Neural cell (in vitro differentiated cells): ENCODE results near the gene EDARADD. TPM values are rescaled to one million over a fixed set of nuclear protein-coding genes. Genes with fewer than 3 reads are reported as not detected.

Experiments used
- H2AFZ ChIP-seq: fragments of 200-600, 300-800 bp; sonication (generic), shearing (Covaris generic); 2 replicates; pipeline ENCODE4 v1.6.0; 2014; ENCODE audit warnings: low read depth, mild to moderate bottlenecking, antibody characterized with exemption, low read length, moderate library complexity
- H3F3A ChIP-seq: fragments of 200-600 bp; shearing (Covaris generic); 2 replicates; pipeline ENCODE4 v1.6.1; 2016; ENCODE audit warnings: mild to moderate bottlenecking, moderate library complexity, mixed read lengths, antibody characterized with exemption, low read length; ENCODE audit not compliant: insufficient read depth, poor library complexity, severe bottlenecking
- H3K27ac ChIP-seq: fragments of 200-600, 300-800 bp; sonication (generic), shearing (Covaris generic); 2 replicates; pipeline ENCODE4 v1.5.1; 2014; ENCODE audit warnings: mild to moderate bottlenecking, low read length, moderate library complexity
- H3K27me3 ChIP-seq: fragments of 300-800, 200-600 bp; sonication (generic), shearing (Covaris generic); 2 replicates; pipeline ENCODE4 v1.6.0; 2014; ENCODE audit warnings: mild to moderate bottlenecking, low read depth, low read length, moderate library complexity; ENCODE audit not compliant: insufficient read depth
- H3K36me3 ChIP-seq: fragments of 300-800, 200-600 bp; sonication (generic), shearing (Covaris generic); 2 replicates; pipeline ENCODE4 v1.5.1; 2014; ENCODE audit warnings: mild to moderate bottlenecking, antibody characterized with exemption, low read length, moderate library complexity; ENCODE audit not compliant: insufficient read depth
- H3K4me2 ChIP-seq: fragments of 300-800, 200-600 bp; sonication (generic), shearing (Covaris generic); 2 replicates; pipeline ENCODE4 v1.6.0; 2014; ENCODE audit warnings: mild to moderate bottlenecking, low read length
- H3K4me3 ChIP-seq: fragments of 300-800, 200-600 bp; sonication (generic), shearing (Covaris generic); 2 replicates; pipeline ENCODE4 v1.5.1; 2014; ENCODE audit warnings: mild to moderate bottlenecking, low read length, moderate library complexity
- H3K79me2 ChIP-seq: fragments of 200-600 bp; shearing (Covaris generic); replicated peaks from 2 replicates; pipeline ENCODE4 v1.6.0; 2014; ENCODE audit warnings: mild to moderate bottlenecking, low read length, moderate library complexity; ENCODE audit not compliant: insufficient read depth
- H3K9ac ChIP-seq: fragments of 300-800, 200-600 bp; sonication (generic), shearing (Covaris generic); 2 replicates; pipeline ENCODE4 v1.6.1; 2016; ENCODE audit warnings: mild to moderate bottlenecking, low read length, mixed read lengths
- H3K9me2 ChIP-seq: fragments of 200-600 bp; shearing (Covaris generic); 2 replicates; pipeline ENCODE4 v1.6.1; 2016; ENCODE audit warnings: mild to moderate bottlenecking, low read length, mixed read lengths; ENCODE audit not compliant: insufficient read depth
- H3K9me3 ChIP-seq: fragments of 200-600, 300-800 bp; sonication (generic), shearing (Covaris generic); 2 replicates; pipeline ENCODE4 v1.6.1; 2016; ENCODE audit warnings: mild to moderate bottlenecking, mixed run types, low read length, moderate library complexity, mixed read lengths
- H4K20me1 ChIP-seq: fragments of 200-600 bp; shearing (Covaris generic); 2 replicates; pipeline ENCODE4 v1.6.1; 2016; ENCODE audit warnings: mild to moderate bottlenecking, mixed run types; ENCODE audit not compliant: insufficient read depth
- CTCF ChIP-seq: fragments of 450-650 bp; IDR thresholded peaks from 2 replicates; pipeline ENCODE4 v1.5.1; 2014; ENCODE audit warnings: antibody characterized with exemption, mild to moderate bottlenecking, moderate library complexity; ENCODE audit not compliant: poor library complexity, severe bottlenecking
- EP300 ChIP-seq: fragments of 450-650 bp; conservative IDR thresholded peaks from 2 replicates; pipeline ENCODE4 v1.6.1; 2014; ENCODE audit warnings: antibody characterized with exemption, mild to moderate bottlenecking, moderate library complexity; ENCODE audit not compliant: poor library complexity, severe bottlenecking
- EZH2 ChIP-seq: fragments of 200-600, 300-800 bp; shearing (Covaris generic), sonication (generic); IDR thresholded peaks from 2 replicates; pipeline ENCODE4 v1.6.1; 2014; ENCODE audit warnings: antibody characterized with exemption, low read length, borderline replicate concordance, mild to moderate bottlenecking; ENCODE audit not compliant: insufficient read depth, poor library complexity, severe bottlenecking
- MXI1 ChIP-seq: fragments of 450-650 bp; conservative IDR thresholded peaks from 2 replicates; pipeline ENCODE4 v1.6.1; 2014; ENCODE audit warnings: antibody characterized with exemption, mild to moderate bottlenecking; ENCODE audit not compliant: poor library complexity, severe bottlenecking
- POLR2AphosphoS5 ChIP-seq: IDR thresholded peaks from 2 replicates; pipeline ENCODE4 v1.6.1; 2012
- RAD21 ChIP-seq: fragments of 450-650 bp; conservative IDR thresholded peaks from 2 replicates; pipeline ENCODE4 v1.6.1; 2014; ENCODE audit warnings: antibody characterized with exemption, mild to moderate bottlenecking, moderate library complexity
- REST ChIP-seq: IDR thresholded peaks from 2 replicates; pipeline ENCODE4 v1.6.1; 2012; ENCODE audit warnings: borderline replicate concordance
- SMC3 ChIP-seq: fragments of 450-650 bp; conservative IDR thresholded peaks from 2 replicates; pipeline ENCODE4 v1.6.1; 2014; ENCODE audit warnings: antibody characterized with exemption, mild to moderate bottlenecking, moderate library complexity; ENCODE audit not compliant: poor library complexity
- TAF1 ChIP-seq: IDR thresholded peaks from 2 replicates; pipeline ENCODE4 v1.6.1; 2012; ENCODE audit warnings: low read depth
- polyA plus RNA-seq: library from polyadenylated mRNA; depleted of rRNA; stranded (reverse); fragments of >200 nt; gene quantifications from 2 replicates; pipeline ENCODE4 v1.2.3, GENCODE V29; 2014

The EDARADD gene
- polyA plus RNA-seq, 1 donor from 2014 or later, result 0.17 TPM

GRCh38 chr1:236451796-236452373 is 57.8 kb downstream of the EDARADD start:
- Histone ChIP-seq H3F3A (no peaks in the 10 kb centered on the region), H3K9me2 (no peaks in the 10 kb centered on the region), H3K79me2 (no peaks in the 10 kb centered on the region), H4K20me1 (no peaks in the 10 kb centered on the region), H3K36me3 (no peaks in the 10 kb centered on the region), H3K27me3 (no peaks in the 10 kb centered on the region), H3K9me3 (no peaks in the 10 kb centered on the region), H2AFZ (no peak overlapping the region), H3K4me2 (no peak overlapping the region), H3K27ac (no peak overlapping the region), H3K9ac (no peak overlapping the region), H3K4me3 (no peak overlapping the region)
- no peak for TF ChIP-seq CTCF
- no peak for TF ChIP-seq RAD21
- no peak for TF ChIP-seq MXI1
- no peak for TF ChIP-seq EZH2
- TF ChIP-seq EP300, result no peak
- TF ChIP-seq POLR2AphosphoS5, result no peak
- no peak for TF ChIP-seq SMC3
- no peak for TF ChIP-seq REST
- no peak for TF ChIP-seq TAF1

GRCh38 chr1:236455243-236455642 is 61.2 kb downstream of the EDARADD start:
- no peaks in the 10 kb centered on the region for H3F3A ChIP-seq
- no peaks in the 10 kb centered on the region for H3K36me3 ChIP-seq
- no peaks in the 10 kb centered on the region for H3K27me3 ChIP-seq
- H3K79me2 ChIP-seq, result no peaks in the 10 kb centered on the region
- no peaks in the 10 kb centered on the region for H3K9me3 ChIP-seq
- no peak overlapping the region for H3K27ac ChIP-seq
- no peak overlapping the region for H2AFZ ChIP-seq
- no peak overlapping the region for H3K4me2 ChIP-seq
- H3K4me3 ChIP-seq, result no peak overlapping the region
- no peak overlapping the region for H3K9ac ChIP-seq
- TF ChIP-seq RAD21 (no peak), EZH2 (no peak), MXI1 (no peak), SMC3 (no peak), REST (no peak), POLR2AphosphoS5 (no peak), EP300 (no peak), CTCF (no peak), TAF1 (no peak)
- H4K20me1 ChIP-seq, result no peaks in the 10 kb centered on the region
- H3K9me2 ChIP-seq, result no peaks in the 10 kb centered on the region
